Fibroblast of skin of back (primary cell): Measurements from ENCODE around the gene CLK1.

Experiments used
- DNase-seq: peaks from one replicate; pipeline ENCODE4 v3.0.0-alpha.2; 2013

The CLK1 gene

DNA sequence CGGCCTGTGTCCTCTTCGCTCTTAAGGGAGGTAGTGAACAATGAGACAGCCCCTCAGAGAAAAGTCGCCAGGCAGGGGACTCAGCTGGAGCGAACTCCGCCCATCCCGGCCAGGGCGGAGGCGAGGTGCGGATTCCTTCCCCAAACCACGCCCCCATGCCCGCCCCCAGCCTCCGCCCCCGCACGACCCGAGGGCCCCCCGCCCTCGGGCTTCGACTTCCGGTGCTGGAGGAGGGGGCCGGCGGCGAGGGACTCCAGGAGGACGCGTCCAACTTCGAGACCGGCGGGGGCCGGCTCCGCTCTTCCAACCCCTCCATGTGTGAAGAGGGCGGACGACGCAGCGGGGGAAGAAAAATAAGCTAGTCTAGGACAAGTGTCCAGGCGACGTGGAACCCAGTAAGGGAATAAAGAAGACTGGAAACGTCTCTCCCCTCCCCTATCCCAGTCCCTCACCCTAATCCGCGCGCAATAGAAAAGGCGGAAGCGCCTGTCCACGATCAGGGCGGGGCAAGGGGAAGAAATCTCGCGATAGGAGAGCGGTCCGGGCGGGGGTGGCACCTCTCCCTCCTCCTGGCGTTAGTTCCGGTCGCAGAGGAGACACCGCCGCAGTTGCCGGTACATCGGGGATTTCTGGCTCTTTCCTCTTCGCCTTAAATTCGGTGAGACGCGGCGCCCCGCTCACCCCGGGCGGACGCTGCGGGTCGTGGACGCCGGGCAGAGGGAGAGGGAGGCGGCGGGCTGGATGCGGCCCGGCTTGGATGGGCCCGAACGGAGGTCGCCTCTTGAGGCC lies 52.9 kb downstream of the CLK1 start, which contains the start of gene BZW1:
Gene BZW1 (plus strand): TSS at position 578 of the 789 bp plus-strand sequence. CDS start 1,308 bp downstream, outside the sequence.
- peak; percentile 97 for DNase-seq

DNA sequence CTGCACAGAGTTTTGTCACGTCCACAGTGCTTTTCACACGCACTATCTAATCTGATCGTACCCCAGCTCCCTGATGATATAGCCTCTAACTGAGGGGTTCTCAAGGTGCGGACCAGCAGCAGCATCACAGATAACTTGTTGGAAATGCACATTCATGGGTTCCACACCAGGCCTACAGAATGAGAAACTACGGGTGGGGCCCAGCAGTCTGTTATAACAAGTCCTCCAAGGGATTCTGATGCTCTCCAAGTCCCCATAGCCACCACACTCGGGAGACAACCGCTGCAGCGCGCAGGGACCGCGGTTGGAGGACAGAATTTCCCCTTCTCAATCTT lies 53.5 kb downstream of the CLK1 start:
- DNase-seq = no peak

DNA sequence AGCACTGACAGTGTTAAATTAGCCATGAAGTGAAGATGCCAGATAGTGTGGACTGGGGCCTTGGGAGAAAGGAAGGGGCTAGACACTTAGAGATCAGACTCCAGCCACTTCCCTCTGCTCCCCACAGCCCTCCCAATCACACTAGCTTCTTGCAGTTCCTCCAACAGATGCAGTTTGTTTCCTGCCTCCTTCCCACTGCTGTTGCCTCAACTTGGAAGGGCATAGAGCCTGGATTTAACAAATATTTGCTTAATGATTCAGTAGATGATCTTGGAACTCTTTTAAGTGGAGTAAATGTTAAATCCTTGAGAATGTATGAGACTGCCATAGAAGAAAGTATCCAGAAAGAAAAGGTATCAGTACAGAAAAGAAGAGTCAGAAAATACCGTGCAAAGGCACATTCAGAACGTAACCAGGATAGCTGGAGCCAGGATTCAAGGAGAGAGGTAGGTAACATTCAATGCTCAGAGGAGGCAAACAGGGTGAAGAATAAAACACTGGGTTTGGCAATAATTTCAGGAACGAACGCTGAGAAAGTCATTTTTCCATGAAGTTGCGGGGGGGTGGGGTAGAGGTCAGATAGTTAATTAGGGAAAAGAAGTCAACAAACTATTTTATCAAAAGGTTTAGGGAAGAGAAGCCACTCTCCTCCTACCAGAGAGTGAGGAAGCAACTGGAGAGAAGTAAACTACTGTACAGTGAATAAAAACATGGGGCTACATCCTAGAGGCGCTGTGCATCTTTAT lies 54.0 kb downstream of the CLK1 start:
- peak; percentile 86 for DNase-seq

DNA sequence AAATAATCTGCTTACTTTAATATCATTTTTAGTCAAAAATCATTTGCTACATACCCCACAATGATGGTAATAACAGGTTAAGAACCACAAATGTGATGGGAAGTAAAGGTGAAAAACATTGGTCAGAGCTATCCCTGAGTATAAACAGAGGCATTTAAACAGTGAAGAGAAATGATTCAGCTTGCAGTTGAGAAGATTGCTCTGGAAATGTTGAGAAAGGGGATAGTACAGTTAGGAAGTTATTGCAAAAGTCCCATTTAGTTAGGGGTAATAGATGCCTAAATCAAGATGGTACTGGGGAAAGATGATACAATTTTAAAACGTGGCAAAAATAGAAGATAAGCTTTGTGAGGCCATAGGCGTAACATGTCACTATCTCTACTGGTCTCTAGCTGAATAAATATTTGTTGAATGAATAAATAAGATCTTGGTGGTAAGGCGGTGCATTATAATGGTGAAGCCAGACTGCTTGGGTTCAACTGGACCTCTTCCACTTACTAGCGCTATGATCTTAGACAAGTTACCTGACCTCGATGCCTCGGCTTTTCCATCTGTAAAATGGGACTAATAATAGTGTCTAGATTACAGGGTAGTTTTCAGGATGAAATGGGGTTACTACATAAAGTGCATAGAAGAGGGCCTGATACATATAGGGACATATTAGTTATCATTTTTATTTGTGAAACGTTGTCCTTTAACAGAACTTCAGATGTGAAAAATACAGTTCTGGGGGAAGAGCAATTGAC lies 54.8 kb downstream of the CLK1 start:
- DNase-seq = no peak
